Gastroesophageal sphincter (tissue), 4 donors: Measurements from ENCODE around the gene DMBT1. TPM values are rescaled to one million over a fixed set of nuclear protein-coding genes. Genes with fewer than 3 reads are reported as not detected.

ENCODE experiments used
- ATAC-seq: fragments of 150-250 bp; one replicate; pipeline ENCODE4 v1.9.1; 2016; ENCODE audit warnings: mild to moderate bottlenecking, moderate library complexity
- H3K27ac ChIP-seq, 4 donors: fragments of 200-600 bp; sonication (generic) in 3 of 4; 1 replicate in 3 of 4; 2 replicates in 1 of 4; pipeline ENCODE4 v1.5.1; 2016 to 2019
- H3K27me3 ChIP-seq: fragments of 200-600 bp; sonication (generic); one replicate; pipeline ENCODE4 v1.5.1; 2019
- H3K36me3 ChIP-seq, 2 donors: fragments of 200-600 bp; sonication (generic); one replicate each; pipeline ENCODE4 v1.5.1; 2019; ENCODE audit warnings: control low read depth in 1 of 2
- H3K4me1 ChIP-seq, 3 donors: fragments of 200-600 bp; sonication (generic); 1 replicate in 2 of 3; 2 replicates in 1 of 3; pipeline ENCODE4 v1.5.1; 2016 to 2019; ENCODE audit warnings: control low read depth in 2 of 3
- H3K4me3 ChIP-seq, 2 donors: fragments of 200-600 bp; sonication (generic); one replicate each; pipeline ENCODE4 v1.5.1; 2019; ENCODE audit warnings: mild to moderate bottlenecking in 1 of 2, moderate library complexity in 1 of 2
- H3K9me3 ChIP-seq, 3 donors: fragments of 200-600 bp; sonication (generic); one replicate each; pipeline ENCODE4 v1.5.1; 2017 to 2019; ENCODE audit warnings: control low read depth in 2 of 3
- CTCF ChIP-seq, 4 experiments: fragments of 200-600 bp in 2 of 4; fragments of 450-650 bp in 2 of 4; sonication (generic) in 1 of 4; IDR thresholded peaks; one replicate each; pipeline ENCODE4 v1.5.1; 2017 to 2019; ENCODE audit warnings: antibody characterized with exemption in 4 of 4, mild to moderate bottlenecking in 2 of 4, moderate library complexity in 2 of 4
- EP300 ChIP-seq: sonication (generic); formaldehyde crosslinking; IDR thresholded peaks from one replicate; pipeline ENCODE4 v1.6.1; 2017; ENCODE audit warnings: antibody characterized with exemption, mild to moderate bottlenecking
- POLR2A ChIP-seq, 2 donors: fragments of 450-650 bp; IDR thresholded peaks; one replicate each; pipeline ENCODE4 v1.6.1; 2017; ENCODE audit warnings: antibody characterized with exemption in 2 of 2, mild to moderate bottlenecking in 2 of 2, moderate library complexity in 1 of 2
- POLR2AphosphoS5 ChIP-seq: sonication (generic); formaldehyde crosslinking; IDR thresholded peaks from one replicate; pipeline ENCODE4 v1.6.1; 2017; ENCODE audit warnings: antibody characterized with exemption
- WGBS, 2 donors: methylation state at CpG; one replicate each; pipeline ENCODE4 v1.1.5; 2018; ENCODE audit warnings: low coverage in 1 of 2; 5-methylcytosine and 5-hydroxymethylcytosine counted together
- total RNA-seq, 4 donors: library from RNA; depleted of rRNA; stranded (reverse); fragments of >200 nt; gene quantifications; one replicate each; pipeline ENCODE4 v1.1.0, GENCODE V29; 2016

Gene DMBT1
- total RNA-seq, 4 donors from 2014 or later: 0.08 to 2.8 TPM; not detected in 2

GRCh38 chr10:122550427-122550826 lies 10.1 kb upstream of the DMBT1 start:
- ATAC-seq: no peak
- Histone ChIP-seq H3K4me3 (no peak overlapping the region), H3K27me3 (peaks cover 4% of the 10 kb centered on the region), H3K9me3 (no peaks in the 10 kb centered on the region), H3K27ac (no peak overlapping the region), H3K4me1 (no peaks in the 10 kb centered on the region), H3K36me3 (no peaks in the 10 kb centered on the region)
- TF ChIP-seq CTCF (IDR thresholded peaks at IDR 0.05): no peak
- 80 to 98% methylated on average over 2 to 7 of the region's 9 CpGs for WGBS, 2 donors

GRCh38 chr10:122550983-122551382 lies 9.6 kb upstream of the DMBT1 start:
- ATAC-seq: no peak
- H3K27ac ChIP-seq: no peak overlapping the region
- 50 to 75% methylated on average over 1 of the region's 3 CpGs for WGBS, 2 donors

GRCh38 chr10:122551450-122551849 lies 9.1 kb upstream of the DMBT1 start:
- Histone ChIP-seq H3K4me3 (no peak overlapping the region), H3K36me3 (no peaks in the 10 kb centered on the region), H3K27ac (no peak overlapping the region), H3K27me3 (peaks cover 7% of the 10 kb centered on the region), H3K9me3 (no peaks in the 10 kb centered on the region), H3K4me1 (no peaks in the 10 kb centered on the region)
- TF ChIP-seq CTCF (IDR thresholded peaks at IDR 0.05) (no peak), POLR2AphosphoS5 (no peak), POLR2A (IDR thresholded peaks at IDR 0.05) (no peak), EP300 (no peak)
- 42 to 80% methylated on average over 1 to 4 of the region's 9 CpGs for WGBS, 2 donors
- peak; percentile 22 for ATAC-seq

More at GRCh38 chr10:122550983-122551382, 9.6 kb upstream of the DMBT1 start:
- H3K4me3 ChIP-seq: no peak overlapping the region
- H3K9me3 ChIP-seq: no peaks in the 10 kb centered on the region
- H3K27me3 ChIP-seq: peaks cover 4% of the 10 kb centered on the region
- H3K36me3 ChIP-seq: no peaks in the 10 kb centered on the region
- H3K4me1 ChIP-seq: no peaks in the 10 kb centered on the region
- TF ChIP-seq POLR2A (IDR thresholded peaks at IDR 0.05): no peak

GRCh38 chr10:122553341-122553740 lies 7.2 kb upstream of the DMBT1 start:
- no peak overlapping the region for H3K4me3 ChIP-seq
- no peaks in the 10 kb centered on the region for H3K36me3 ChIP-seq
- peaks cover 19% of the 10 kb centered on the region for H3K27me3 ChIP-seq
- WGBS, 2 donors: 90 to 100% methylated on average over 1 to 4 of the region's 6 CpGs
- ATAC-seq: no peak
- H3K4me1 ChIP-seq: no peaks in the 10 kb centered on the region
- no peaks in the 10 kb centered on the region for H3K9me3 ChIP-seq
- no peak overlapping the region for H3K27ac ChIP-seq
- TF ChIP-seq EP300: no peak
- no peak for TF ChIP-seq POLR2A (IDR thresholded peaks at IDR 0.05)
- no peak for TF ChIP-seq CTCF (IDR thresholded peaks at IDR 0.05)
- TF ChIP-seq POLR2AphosphoS5: no peak

- H3K36me3 ChIP-seq: no peaks in the 10 kb centered on the region
- 85 to 87% methylated on average over 3 to 5 of the region's 6 CpGs for WGBS, 2 donors
- H3K27me3 ChIP-seq: peaks cover 19% of the 10 kb centered on the region
- no peak for TF ChIP-seq POLR2AphosphoS5
- TF ChIP-seq CTCF (IDR thresholded peaks at IDR 0.05): no peak
- no peak for TF ChIP-seq POLR2A (IDR thresholded peaks at IDR 0.05)
- TF ChIP-seq EP300: no peak
- ATAC-seq: no peak
- no peak overlapping the region for H3K4me3 ChIP-seq
- no peak overlapping the region for H3K27ac ChIP-seq
- H3K9me3 ChIP-seq: no peaks in the 10 kb centered on the region
- no peaks in the 10 kb centered on the region for H3K4me1 ChIP-seq
Observed at GRCh38 chr10:122554131-122555036, 6.2 kb upstream of the DMBT1 start.
